PFSK-1 (cell line): ENCODE results near the gene ENPEP.

Experiments
- FOXP2 ChIP-seq: optimal IDR thresholded peaks from 2 replicates; pipeline ENCODE3; 2011; ENCODE audit warnings: borderline replicate concordance, control low read depth, inconsistent platforms; ENCODE audit not compliant: insufficient read depth; ENCODE audit errors: extremely low read length, extremely low read depth
- POLR2AphosphoS5 ChIP-seq: IDR thresholded peaks from 2 replicates; pipeline ENCODE4 v1.6.1; 2012; ENCODE audit warnings: low read depth, mild to moderate bottlenecking, control low read depth, low read length, moderate library complexity
- REST ChIP-seq, 2 experiments: IDR thresholded peaks; 2 replicates each; pipeline versions ENCODE4 v1.6.1 to v1.8.0; 2011 to 2012; ENCODE audit warnings: low read depth in 2 of 2, low read length in 2 of 2, control low read depth in 1 of 2, inconsistent platforms in 1 of 2, mild to moderate bottlenecking in 1 of 2, moderate library complexity in 1 of 2; ENCODE audit not compliant: insufficient read depth in 1 of 2
- SIN3A ChIP-seq: IDR thresholded peaks from 2 replicates; pipeline ENCODE4 v1.6.1; 2012; ENCODE audit warnings: mild to moderate bottlenecking, low read length, moderate library complexity, borderline replicate concordance; ENCODE audit not compliant: insufficient read depth
- TAF1 ChIP-seq: IDR thresholded peaks from 2 replicates; pipeline ENCODE4 v1.6.1; 2012; ENCODE audit warnings: low read length, control low read depth, borderline replicate concordance; ENCODE audit not compliant: insufficient read depth

Gene ENPEP

GRCh38 chr4:110612631-110613269, 136.8 kb downstream of the ENPEP start:
- TF ChIP-seq SIN3A, result no peak
- TF ChIP-seq FOXP2, result no peak

GRCh38 chr4:110613745-110614144, 137.8 kb downstream of the ENPEP start:
- no peak for TF ChIP-seq SIN3A
- no peak for TF ChIP-seq TAF1
- TF ChIP-seq FOXP2, result no peak
- TF ChIP-seq POLR2AphosphoS5, result no peak
- no peak for TF ChIP-seq REST (IDR thresholded peaks at IDR 0.05; ENCODE audit: insufficient read depth in 1 of 2, low read depth in 2 of 2, low read length in 2 of 2)

- TF ChIP-seq TAF1, result no peak
- no peak for TF ChIP-seq FOXP2
- TF ChIP-seq POLR2AphosphoS5, result no peak
- no peak for TF ChIP-seq REST (IDR thresholded peaks at IDR 0.05; ENCODE audit: insufficient read depth in 1 of 2, low read depth in 2 of 2, low read length in 2 of 2)
- TF ChIP-seq SIN3A, result no peak
These were observed 138.4 kb downstream of the ENPEP start for GRCh38 chr4:110614173-110614963.
